RCC 7860 (cell line): ENCODE data around the gene ZNF534.
"Not testable (repeated sequence)": the region's sequence is repeated elsewhere in the genome, so short reads cannot be mapped to it uniquely, and the experiment has no call there.

Source experiments
- DNase-seq: peaks from one replicate; pipeline ENCODE4 v3.0.0-alpha.2; 2015; ENCODE audit warnings: low spot score
- FAIRE-seq: peaks from 2 replicates; lab custom pipeline; 2012; peaks lifted over from hg19 to GRCh38; lab: Jason Lieb, UNC

The ZNF534 gene

DNA sequence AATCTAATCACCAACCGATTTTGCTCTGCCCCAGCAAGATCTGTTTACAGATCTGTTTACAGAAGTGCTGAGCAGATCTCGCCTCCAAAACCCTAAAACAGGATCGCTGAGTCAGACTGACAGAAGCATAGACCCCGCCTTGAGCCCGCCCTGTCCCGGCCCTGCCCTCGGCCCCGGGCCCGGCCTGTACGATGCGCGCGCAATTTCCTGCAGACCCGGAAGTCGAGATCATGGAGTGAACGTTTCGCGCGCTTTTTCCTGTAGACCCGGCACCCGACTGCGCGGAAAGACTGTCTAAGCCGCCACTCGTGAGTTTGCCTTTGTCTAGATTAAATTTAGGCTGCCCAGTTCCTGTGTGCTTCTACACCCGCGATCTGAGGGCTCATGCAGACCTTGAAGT is at the start of gene ZNF534:
TSS of gene ZNF534 (plus strand) at position 212 of the 400 bp plus-strand sequence. CDS start 2,327 bp downstream, outside the sequence.
- DNase-seq, result no peak
- FAIRE-seq, result no peak

DNA sequence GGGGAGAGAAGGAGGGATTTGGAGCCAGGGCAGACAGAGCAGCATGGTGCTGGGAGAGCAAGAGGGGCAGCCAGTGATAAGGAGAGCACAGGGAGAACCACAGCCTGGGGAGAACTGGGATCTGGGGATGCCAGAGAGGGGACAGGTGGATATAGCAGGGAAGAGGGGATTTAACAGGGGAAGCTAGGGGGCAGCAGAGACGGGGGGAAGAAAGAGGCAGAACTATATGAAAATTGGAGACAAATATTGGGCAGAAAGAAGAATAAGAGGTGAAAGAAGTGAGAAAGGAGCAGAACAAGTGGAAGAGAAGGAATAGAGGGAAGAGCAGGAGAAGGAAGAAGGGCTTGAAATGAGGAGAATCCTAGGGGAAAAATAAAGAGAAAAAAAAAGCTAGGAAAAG is 37.8 kb upstream of the ZNF534 start:
- DNase-seq (no peak), FAIRE-seq (no peak)

DNA sequence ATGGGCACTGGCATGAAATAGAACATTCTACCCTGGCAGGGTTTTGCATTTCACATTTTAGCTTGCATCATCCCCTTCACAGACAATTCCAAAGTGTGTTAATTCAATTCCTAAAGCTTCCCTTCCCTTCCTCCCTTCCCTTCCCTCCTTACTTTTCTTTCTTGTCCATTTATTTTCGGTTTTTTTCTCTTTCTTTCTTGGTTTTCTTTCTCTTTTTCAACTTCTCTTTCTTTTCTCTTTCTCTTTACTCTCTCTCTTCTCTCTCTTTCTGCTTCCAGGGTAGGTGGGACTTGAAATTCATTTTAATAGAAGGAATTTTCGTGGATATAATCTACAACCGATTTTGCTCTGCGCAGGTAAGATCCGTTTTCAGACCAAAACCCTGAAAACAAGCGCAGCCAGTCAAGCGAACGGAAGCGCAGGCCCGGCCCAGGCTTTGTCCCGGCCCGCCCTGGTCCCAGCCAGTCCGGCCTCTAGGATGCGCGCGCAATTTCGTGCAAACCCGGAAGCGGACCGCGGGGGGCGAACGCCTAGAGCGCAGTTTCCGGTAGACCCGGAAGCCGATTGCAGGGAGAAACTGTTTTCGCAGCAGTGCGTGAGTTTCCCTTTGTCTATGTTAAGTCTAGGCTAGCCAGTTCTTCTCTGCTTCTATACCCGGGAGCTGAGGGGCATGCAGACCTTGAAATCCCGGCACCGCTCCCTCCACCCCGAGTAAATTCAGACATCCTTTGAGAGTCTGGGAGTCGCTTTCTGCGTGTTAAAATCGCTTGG is 31.5 kb upstream of the ZNF534 start, which contains the start of gene ZNF528:
TSS of gene ZNF528 (plus strand) at position 540 of the 771 bp plus-strand sequence. CDS start 4,165 bp downstream, outside the sequence.
- DNase-seq (peak; percentile 74), FAIRE-seq (peak; percentile 14)

DNA sequence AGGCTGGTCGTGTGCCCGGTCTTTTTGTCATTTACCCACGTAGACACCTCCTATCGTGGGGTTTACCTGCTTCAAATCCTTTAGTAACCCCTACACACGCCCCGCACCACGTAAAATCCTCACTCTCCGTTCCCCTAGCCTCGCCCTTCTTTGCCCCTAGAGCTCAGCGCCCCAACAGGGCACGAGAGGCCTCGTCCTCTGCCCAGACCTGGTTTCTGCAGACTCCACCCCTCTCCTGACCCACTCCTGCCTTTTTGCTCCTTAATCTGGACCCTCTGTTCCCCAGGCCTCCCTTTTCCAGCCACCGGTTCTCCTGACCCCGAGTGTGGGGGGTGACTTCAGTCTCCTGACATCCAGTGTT is 30.9 kb upstream of the ZNF534 start:
- DNase-seq (no peak), FAIRE-seq (no peak)

DNA sequence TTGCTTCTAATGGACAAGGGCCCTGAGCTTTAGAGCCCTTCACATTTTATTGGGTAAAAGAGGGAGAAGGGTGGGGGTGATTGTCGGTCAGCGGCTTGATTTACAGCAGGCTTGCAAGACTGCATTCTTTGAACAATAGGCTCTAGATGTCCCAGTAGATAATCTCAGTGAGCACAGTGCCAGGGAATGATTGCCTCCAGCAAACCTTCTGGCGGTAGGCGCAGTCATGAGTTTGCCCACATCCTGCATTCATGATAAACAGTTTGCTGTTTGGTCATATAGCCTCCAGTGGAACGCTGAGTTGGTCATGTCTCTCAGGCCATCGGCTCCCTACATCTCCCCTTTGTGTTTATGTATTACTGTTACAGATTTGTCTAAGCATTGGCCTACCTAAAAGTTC is 18.7 kb upstream of the ZNF534 start:
- FAIRE-seq (no peak), DNase-seq (no peak)

DNA sequence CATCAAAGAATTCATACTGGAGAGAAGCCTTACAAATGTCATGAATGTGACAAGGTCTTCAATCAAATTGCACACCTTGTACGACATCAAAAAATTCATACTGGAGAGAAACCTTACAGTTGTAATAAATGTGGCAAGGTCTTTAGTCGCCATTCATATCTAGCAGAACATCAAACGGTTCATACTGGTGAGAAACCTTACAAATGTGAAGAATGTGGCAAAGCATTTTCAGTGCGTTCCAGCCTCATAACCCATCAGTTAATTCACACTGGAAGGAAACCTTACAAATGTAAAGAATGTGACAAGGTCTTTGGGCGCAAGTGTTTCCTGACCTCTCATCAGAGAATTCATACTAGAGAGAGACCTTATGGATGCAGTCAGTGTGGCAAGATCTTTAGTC is 13.2 kb upstream of the ZNF534 start:
- DNase-seq, result no peak
- FAIRE-seq, result no peak

DNA sequence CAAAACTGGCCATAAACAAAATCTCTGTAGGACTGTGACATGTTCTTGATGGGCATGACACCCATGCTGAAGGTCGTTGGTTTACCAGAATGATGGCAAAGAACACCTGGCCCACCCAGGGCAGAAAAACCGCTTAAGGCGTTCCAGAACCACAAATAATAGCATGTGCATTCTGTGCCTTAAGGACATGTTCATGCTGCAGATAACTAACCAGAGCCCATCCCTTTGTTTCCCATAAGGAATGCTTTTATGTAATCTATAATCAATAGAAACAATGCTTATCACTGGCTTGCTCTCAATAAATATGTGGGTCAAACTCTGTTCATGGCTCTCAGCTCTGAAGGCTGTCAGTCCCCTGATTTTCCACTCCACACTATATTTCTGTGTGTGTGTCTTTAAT is 13.2 kb downstream of the ZNF534 start:
- DNase-seq (no peak), FAIRE-seq (no peak)

DNA sequence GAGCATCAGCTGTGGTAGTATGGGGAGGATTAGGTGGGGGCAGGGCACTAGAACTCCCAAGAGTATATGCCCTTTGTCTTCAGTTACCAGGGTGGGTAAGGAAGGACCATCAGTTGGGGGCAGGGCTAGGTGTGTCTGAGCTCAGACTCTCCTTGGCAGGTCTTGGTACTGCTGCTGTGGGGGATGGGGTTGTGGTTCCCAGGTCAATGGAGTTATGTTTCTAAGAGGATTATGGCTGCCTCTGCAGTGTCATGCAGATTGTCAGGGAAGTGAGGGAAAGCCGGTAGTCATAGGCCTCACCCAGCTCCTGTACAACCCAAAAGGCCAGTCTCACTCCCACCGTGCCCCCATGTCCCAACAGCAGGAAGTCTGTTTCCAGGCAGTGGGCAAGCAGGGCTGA is 15.6 kb downstream of the ZNF534 start:
- FAIRE-seq (no peak), DNase-seq (no peak)

DNA sequence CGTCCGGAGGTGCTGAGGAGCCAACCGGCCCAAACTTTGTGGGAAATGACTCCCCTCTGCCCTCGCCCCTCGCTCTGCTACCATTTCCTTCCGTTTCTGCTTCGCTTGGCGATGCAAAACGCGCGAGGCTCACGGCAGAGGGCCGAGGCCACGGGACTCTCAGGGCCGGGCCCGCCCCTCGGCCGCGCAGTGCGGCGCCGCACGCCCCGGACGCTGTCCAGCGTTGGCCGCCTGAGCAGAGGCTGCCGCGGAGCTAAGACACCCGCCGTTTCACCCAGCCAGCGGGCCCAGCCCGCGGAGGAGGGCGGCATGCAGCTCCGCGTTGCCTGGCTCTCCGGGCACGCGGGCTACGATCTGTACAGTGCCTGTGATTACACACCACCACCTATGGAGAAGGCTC is 22.3 kb downstream of the ZNF534 start:
- DNase-seq (no peak), FAIRE-seq (no peak)

DNA sequence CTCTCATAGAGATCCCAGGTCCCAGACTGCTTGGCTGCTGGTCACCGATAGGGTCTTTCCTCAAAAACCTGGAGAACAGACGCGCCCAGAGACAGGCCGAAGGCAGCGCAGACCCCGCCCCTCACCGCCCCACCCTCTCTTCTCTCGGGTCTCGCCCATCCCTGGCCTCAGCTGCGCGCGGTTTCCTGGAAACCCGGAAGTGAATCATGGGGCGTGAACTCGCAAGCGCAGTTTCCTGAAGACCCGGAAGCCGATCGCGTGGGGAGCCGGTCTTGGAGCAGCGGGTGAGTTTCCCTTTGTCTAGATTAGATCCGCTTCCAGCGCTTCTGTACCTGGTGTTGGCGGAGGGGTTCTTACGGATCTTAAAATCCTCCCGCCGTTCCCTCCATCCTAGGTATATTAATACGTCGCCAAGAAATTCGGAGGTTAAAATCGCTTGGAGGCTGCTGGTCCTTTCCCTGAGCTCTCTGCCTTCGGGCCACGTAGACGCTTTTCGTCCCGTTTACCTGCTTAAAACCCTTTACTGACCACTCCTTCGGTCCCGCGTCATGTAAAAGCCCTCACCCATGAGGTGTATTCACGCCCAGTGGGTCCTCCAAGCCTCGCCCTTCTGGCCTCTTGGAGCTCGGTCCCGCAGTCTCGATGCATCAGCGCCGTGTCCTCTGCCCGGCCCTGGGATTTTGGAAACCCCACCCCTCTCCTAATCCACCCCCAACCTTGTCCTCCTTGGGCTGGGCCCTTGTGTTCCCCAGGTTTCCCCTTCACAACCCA is 24.6 kb downstream of the ZNF534 start, which contains the start of gene ZNF578:
TSS of gene ZNF578 (plus strand) at position 230 of the 771 bp plus-strand sequence. CDS start 48,293 bp downstream, outside the sequence.
- FAIRE-seq (no peak), DNase-seq (no peak)

DNA sequence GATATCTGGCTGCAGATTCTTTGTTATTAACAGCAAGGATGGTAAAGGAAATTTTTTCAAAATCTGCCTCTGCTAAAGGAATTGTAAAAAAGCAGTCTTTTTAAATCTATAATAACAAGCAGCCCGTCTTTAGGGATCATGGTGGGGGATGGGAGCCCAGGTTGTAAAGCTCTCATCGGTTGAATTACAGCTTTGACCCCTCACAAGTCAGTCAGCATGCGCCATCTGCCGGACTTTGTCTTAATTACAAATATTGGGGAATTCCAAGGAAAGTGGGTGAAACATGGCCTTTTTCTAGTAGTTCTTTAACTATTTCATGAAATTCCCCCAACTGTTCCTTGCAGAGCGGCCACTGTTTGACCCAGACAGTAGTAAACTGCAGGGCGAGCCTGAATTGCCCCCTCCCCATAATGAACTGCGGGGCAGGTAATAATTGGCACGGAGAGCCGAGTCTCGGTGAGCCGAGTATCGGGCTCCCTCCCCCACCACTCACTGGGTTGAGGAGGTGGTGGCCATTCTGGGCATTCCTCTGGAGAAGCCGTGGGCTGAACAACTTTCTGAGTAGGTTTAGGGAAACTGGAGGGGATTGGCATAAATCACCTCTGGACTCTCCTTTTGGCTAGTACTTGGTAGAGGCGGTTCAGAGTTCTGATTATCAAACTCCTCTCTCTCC is 36.0 kb downstream of the ZNF534 start:
- DNase-seq (no peak), FAIRE-seq (no peak)

DNA sequence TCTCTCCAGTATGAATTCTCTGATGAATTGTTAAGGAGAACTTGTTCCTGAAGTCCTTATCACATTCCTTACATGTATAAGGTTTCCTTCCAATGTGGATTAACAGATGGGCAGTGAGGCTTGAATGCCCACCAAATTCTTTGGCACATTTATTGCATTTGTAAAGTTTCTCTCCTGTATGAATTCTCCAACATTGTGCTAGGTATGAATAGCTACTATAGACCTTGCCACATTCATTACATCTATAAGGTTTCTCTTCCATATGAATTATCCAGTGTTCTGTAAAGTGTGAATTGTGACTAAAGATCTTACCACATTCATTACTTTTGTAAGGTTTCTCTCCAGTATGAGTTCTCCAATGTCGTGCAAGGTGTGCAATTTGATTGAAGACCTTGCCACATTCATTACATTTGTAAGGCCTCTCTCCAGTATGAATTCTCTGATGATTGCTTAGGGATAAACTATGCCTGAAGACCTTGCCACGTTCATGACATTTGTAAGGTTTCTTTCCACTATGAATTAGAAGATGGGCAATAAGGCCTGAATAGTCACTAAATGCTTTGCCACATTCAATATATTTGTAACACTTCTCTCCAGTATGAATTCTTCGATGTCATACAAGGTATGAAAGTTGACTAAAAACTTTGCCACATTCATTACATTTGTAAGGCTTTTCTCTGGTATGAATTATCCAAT is 44.9 kb downstream of the ZNF534 start:
- FAIRE-seq, result no peak
- DNase-seq, result no peak

DNA sequence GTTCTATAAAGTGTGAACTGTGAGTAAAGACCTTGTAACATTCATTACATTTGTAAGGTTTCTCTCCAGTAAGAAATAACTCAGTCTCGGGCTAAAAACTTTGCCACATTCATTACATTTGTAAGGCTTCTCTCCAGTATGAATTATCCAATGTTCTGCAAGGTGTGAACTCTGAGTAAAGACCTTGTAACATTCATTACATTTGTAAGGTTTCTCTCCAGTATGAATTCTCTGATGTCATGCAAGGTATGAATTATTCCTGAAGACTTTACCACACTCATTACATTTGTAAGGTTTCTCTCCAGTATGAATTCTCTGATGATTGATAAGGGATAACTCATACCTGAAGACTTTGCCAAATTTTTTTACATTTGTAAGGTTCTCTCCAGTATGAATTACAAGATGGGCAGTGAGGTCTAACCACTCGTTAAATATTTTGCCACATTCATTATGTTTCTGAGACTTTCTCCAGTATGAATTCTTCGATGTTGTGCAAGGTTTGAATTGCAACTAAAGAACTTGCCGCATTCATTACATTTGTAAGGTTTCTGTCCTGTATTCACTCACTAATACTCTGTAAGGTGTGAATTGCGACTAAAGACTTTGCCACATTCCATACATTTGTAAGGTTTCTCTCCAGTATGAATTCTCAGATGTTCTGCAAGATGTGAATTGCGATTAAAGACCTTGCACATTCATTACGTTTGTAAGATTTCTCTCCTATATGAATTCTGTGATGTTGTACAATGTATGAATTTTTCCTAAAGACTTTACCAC is 45.6 kb downstream of the ZNF534 start:
- DNase-seq, result no peak
- no peak for FAIRE-seq

DNA sequence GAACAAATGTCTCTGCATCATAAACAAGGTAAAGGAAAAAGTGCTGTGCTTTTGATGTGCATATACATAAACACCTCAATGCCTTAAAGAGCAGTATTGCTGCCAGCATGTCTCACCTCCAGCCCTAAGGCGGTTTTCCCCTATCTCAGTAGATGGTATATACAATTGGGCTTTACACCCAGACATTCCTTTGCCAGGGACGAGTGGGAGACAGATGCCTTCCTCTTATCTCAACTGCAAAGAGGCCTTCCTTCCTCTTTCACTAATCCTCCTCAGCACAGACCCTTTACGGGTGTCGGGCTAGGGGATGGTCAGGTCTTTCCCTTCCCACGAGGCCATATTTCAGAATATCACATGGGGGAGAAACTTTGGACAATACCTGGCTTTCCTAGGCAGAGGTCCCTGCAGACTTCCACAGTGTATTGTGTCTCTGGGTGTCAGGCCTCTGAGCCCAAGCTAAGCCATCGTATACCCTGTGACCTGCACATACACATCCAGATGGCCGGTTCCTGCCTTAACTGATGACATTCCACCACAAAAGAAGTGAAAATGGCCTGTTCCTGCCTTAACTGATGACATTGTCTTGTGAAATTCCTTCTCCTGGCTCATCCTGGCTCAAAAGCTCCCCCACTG is 55.3 kb downstream of the ZNF534 start:
- not testable (repeated sequence) for FAIRE-seq, DNase-seq

DNA sequence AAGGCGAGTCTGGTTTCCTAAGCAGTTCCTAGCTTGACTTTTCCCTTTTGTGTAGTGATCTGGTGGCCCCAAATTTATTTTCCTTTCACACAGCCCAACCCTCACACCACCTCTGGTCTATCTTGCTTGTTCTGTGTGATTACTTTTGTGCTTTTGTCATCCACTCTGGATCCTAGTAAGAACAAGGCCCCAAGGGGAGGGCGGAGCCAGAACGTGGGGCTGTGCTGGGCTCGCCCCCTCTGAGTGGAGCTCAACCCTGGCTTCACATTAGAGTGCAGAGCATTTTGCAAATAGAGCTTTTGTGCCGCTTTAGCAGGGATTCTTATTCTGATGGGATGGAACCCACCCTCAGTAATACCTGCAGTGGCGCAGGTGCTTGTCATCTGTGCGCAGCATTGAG is 56.1 kb downstream of the ZNF534 start:
- not testable (repeated sequence) for FAIRE-seq, DNase-seq

DNA sequence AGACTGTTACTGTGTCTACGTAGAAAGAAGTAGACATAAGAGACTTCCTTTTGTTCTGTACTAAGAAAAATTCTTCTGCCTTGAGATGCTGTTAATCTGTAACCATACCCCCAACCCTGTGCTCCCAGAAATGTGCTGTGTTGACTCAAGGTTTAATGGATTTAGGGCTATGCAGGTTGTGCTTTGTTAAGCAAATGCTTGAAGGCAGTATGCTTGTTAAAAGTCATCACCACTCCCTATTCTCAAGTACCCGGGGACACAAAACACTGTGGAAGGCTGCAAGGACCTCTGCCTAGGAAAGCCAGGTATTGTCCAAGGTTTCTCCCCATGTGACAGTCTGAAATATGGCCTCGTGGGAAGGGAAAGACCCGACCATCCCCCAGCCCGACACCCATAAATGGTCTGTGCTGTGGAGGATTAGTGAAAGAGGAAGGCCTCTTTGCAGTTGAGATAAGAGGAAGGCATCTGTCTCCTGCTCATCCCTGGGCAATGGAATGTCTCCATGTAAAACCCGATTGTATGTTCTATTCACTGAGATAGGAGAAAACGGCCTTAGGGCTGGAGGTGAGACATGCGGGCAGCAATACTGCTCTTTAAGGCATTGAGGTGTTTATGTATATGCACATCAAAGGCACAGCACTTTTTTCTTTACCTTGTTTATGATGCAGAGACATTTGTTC is 56.8 kb downstream of the ZNF534 start:
- not testable (repeated sequence) for FAIRE-seq, DNase-seq

DNA sequence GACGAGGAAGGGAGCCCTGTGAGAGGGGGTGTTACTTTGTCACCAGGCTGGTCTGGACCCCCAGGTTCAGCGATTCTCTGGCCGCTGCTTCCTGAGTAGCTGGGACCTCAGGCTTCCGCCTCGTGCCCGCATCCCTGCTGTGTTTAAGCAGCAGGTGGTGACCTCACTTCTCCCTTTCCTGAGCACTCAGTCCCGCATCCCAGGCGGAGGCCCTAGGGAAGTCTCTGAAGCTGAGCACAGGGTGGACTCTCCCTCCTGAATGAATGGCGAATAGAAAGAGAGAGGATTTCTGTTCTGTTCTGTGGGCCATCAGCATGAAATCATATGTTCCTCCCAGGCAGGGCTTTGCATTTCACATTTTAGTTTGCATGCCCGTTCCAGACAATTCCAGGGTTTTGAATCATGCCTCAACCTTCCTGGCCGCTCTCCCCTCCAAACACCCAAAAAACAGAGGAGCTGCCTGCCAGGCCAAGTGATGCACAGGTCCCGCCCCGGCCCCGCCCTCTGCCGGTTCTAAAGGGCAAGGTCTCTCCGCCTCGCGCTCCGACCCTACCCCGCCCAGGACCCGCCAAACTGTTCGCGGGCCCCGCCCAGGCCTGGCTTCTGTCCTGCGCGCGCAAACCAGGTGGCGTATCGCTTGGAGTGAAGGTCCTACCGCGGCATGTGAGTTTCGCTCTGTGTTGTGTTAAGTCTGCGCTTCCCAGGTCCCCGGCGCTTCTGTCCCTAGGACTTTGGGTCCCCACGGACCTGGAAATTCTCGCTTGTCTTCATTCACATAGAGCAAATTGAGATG is 63.4 kb downstream of the ZNF534 start:
- no peak for FAIRE-seq
- DNase-seq, result no peak

DNA sequence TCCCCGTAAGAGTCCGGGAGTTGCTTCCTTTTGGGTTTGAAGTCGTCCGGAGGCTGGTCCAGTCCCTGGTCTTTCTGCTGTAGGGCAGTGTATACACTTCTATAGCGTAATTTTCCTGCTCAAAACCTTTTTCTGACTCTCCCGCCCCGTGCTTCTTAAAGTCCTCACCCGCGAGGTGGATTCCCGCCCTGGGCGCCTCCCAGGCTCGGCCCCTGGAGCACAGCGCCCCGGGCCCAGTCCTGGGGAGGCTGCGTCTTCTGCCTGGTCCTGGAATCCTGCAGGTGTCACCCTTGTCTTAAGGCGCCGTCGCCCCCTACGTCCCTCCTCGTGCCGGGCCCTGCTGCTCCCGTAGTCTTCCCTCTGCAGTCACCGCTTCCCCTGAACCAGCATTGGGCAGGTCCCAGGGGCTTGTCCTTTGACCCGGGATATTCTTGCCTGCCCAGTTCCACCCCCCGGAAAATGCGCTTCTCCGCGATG is 64.1 kb downstream of the ZNF534 start:
- FAIRE-seq (no peak), DNase-seq (no peak)
